Amygdala (tissue), 56 donors: ENCODE results near the gene GXYLT1.
"Not testable (repeated sequence)": the region's sequence is repeated elsewhere in the genome, so short reads cannot be mapped to it uniquely, and the experiment has no call there.

ENCODE experiments used
- DNase-seq, 56 donors: peaks; one replicate each; lab custom pipeline; 2025; lab: John Stamatoyannopoulos, UW

GXYLT1 gene

DNA sequence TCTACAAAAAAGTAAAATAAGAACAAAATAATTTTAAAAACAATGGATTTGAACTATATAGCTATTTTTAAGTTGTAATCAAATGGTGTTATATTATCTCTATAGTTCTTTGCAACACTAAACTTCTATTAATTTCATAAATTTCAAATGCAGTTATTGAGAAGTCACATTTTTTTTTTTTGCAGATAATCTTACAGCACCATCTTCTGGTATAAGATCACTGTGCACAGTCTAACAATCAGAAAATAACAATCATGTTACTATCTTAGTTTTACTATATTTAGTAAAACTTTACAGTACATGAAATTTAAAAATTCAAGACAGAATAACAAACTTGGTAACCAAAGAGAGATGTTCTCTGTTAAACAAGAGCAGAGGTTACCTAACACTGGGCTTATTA lies 40.6 kb downstream of the GXYLT1 start:
- no peak for DNase-seq

DNA sequence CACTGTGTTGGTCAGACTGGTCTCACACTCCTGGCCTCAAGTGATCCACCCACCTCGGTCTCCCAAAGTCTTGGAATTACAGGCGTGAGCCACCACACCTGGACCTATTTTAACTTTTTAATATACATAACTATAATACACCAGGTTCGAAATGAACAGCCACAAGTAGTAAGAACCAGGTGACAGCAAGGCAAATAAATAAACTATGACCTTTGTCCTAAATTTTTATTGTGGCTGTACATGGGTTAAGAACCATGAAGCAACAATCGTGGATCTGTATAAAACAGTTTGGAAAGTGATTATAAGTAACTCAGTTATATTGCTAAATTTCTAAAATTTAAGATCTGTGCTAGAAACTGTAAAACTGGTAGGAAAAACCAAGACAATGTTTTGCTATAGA lies 41.5 kb downstream of the GXYLT1 start:
- no peak for DNase-seq

DNA sequence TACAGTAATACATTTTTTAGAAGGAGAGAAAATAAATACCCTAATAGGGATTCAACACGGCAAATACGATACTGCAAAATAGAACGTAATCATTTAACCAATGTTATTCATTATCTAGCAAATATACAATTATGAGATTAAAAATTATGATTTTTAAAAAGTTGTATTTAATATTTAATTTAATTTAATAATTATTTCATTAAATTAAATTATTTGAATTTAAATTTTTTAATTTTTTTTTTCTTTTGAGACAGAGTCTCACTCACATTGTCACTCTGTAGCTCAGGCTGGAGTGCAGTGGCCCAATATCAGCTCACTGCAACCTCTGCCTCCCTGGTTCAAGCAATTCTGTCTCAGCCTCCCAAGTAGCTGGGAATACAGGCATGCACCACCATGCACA lies 42.0 kb downstream of the GXYLT1 start:
- no peak for DNase-seq

DNA sequence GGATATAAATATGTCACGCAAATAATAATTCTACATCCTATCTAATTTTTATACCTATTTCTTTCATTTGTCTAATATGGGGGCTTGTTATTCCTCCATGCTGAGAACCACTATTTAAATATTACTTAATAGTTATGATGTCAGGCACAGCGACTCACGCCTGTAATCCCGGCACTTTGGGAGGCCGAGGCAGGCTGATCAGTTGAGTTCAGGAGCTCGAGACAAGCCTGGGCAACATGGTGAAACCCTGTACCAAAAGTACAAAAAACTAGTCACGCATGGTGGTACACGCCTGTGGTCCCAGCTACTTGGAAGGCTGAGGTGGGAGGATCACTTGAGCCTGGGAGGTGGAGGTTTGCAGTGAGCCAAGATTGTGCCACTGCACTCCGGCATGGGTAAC lies 45.2 kb downstream of the GXYLT1 start:
- DNase-seq, result no peak

DNA sequence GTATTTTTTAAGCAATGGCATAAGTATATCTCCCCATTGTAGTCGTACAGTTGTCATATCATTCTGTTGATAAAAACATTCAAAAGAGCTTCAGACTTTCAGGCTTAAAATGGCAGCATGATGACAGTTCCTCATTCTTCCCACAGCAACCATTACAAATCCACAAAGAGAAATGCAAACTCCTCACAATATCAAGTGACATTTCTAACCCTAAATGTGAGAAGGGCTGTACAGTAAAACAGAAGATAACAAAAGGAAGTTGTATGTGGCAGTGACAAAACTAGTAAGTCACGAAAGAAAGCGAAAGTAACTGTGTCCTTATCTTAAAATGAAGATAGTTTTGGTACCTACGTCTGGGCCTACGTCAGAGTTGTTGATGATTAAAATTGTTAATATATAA lies 46.7 kb downstream of the GXYLT1 start:
- no peak for DNase-seq

DNA sequence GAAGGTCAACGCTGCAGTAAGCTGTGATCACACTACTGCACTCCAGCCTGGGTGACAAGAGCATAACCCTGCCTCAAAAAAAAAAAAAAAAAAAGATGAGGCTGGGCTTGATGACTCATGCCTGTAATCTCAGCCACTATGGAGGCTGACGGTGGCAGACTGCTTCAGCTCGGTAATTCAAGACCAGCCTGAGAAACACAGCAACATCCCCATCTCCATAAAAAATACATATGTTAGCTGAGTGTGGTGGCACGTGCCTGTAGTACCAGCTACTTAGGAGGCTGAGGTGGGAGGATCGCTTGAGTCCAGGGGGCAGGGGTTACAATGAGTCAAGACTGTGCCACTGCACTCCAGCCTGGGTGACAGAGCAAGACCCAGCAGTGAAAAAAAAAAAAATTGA lies 50.4 kb downstream of the GXYLT1 start:
- DNase-seq, result no peak

DNA sequence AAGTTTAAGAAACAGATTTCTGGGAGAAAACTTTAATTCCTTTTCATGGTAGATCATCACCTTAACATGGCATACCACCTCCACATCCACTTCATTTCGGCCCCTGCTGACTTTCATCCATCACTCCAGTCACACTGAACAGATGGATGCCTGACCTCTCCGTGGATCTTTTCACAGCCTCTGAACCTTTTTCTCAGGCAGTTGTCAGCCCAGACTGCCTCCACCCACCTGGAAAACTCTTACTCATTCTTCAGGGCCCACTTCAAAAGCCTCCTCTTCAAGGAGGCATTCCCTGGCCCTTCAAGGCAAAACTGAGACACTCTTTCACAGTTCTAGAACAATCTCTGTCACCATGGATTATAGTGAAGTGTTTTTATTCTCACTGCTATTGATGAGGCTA lies 52.9 kb downstream of the GXYLT1 start:
- DNase-seq, result no peak

DNA sequence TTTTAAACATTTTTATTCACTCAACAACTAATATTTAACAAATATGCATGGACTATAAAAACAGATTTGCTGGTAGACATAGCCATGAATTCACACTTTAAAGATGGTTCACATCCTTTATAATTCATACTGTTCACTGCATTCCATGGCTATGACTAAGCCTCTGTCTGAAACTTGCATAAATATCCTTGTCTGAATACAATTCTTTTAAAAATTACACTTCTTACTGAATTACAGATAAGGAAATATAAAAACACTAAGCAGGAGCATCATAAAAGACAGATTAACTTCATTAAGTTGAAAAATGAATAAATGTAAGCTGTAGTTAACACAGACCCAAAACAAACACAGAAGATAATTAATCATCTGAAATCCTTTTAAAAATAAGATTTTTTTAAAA lies 53.8 kb downstream of the GXYLT1 start:
- no peak for DNase-seq

DNA sequence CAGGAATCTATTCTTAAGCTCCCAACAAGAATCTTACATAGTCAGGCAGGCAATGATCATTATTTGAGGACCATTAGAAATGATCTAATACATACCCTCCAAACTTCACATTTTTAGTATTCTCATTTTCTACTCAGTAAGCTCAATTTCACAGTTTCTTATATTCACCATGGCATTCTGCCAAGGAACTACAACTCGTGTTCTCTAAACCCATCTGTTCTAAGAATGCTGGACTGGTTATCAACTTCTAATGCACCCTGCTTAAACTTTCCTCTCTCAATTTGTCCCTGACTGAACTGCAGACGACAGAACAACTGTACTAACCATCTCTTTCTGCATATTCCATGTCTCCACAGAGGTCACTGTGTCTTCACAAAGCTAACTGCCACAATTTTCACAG lies 58.6 kb downstream of the GXYLT1 start:
- peak in 2 of 56 donors; percentile 3 to 16 for DNase-seq

DNA sequence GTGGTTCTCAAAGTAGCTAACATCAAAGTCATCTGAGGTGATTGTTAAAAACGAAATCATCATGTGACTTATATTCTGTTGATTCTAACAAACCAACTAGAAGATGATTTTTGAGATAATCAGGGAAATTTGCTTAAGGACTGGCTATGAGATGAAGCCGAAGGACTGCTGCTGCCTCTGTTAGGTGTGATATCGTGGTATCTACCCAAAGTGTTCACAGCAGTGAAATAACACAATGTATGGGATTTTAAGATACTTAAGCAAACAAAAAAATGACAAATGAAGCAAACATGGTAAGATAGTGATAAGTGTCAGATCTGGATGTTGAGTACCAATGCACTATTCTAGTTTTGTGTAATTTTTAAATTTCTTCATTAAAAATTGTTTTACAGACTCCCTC lies 59.1 kb downstream of the GXYLT1 start:
- DNase-seq, result no peak

DNA sequence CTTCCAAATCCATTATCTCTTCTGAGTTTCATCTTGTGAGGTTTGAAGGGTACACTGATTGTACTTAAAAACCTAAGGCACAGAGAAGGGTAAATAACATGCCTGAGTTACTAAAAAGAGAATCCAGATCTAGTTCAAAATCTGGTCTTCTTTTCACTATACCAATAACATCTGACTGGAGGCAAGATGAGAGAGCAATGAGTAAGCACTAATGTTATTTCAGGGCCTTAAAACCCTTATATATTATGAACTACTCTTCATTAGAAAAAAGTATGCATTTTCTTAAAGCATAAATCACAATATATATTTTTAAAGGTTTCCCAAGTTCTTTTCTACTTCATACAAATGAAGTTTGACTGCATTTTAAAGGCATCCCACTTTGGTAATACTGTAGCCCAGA lies 60.2 kb downstream of the GXYLT1 start:
- no peak for DNase-seq

DNA sequence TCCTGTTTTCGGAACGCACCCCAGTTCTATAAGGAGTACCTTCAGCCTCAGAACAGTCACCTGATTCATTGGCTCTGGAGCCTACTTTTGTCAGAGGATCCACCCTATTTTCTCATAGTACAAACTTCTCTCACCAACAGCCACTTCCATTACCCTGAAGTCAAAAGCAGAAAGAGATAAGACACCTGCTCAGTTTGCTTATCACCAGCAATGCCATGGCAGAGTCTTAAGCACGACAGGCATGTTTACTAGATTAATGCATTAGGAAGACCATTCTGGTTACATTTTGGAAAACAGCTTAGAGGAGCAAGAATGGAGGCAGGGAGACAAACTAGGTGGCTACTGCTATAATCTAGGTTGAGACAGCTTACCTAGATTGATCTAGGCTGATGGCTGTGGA lies 67.7 kb downstream of the GXYLT1 start:
- DNase-seq, result no peak

DNA sequence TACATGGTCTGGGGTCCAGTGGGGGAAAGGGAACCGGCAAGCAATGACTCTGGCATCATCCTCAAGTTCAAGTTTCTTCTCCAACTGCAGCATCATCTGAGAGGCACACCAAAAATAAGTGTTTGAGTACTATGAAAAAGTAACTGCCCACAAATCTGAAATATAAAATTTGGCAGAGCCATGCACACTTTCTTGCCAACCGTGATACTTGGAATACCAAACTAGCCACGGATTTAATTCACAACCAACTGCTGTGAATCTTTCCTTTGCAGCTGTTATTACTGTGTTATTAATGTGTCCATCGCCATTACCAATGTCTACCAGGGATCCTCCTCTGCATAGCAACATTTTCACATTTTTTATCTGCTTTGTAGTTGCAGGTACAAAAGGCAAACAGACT lies 74.6 kb downstream of the GXYLT1 start:
- no peak for DNase-seq

DNA sequence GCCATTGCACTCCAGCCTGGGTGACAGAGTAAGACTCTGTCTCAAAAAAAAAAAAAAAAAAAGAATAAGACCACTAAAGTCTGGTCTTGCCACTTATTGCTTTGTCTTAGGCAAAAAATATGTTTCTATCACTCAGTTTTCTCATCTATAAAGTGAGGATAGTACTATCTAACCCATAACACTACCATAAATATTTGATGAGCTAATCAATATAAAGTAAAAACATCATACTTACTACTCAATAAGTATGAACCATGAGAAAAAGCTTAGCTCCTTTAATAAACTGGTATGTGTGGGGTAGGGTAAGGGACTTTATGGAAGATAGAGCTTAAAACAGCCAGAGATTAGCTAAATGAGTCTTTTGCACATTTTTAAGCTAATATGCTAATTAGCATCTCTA lies 85.5 kb downstream of the GXYLT1 start:
- DNase-seq, result no peak

DNA sequence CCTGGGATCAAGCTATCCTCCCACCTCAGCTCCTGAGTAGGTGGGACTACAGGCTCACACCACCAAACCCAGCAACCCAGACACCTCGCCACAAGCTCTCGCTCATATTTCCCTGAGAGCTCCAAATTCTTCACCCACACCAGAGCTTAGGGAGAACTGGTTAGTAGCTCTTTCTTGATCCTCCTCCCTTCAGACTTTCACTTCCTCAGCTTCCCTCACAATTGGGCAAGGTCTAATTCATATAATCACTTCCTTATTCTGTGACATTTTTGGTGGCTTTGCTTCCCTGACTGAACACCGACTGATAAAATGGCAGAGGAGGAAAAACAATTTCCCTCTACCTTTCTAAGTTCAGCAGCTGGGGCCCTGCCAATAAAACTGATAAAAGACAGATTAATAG lies 88.5 kb downstream of the GXYLT1 start:
- DNase-seq, result peak in 1 of 56 donors; percentile 0

DNA sequence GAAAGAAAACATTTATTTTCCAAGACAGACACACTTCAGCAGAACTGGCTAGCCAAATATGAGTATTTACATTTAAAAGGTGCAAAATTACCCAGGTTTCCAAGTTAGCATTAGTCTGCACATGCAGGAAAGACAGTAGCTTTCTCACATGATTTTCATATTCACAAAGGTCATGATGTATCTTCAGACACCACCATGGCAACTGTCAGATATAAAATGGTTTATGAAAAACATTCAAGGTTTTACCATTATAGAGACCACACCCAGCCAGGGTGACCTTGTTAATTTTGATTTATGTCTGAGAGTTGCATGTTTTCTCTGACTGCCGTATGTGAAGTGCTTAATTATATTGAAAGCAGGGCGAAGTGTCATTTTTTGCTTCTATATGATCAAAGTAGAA lies 91.2 kb downstream of the GXYLT1 start:
- no peak for DNase-seq

DNA sequence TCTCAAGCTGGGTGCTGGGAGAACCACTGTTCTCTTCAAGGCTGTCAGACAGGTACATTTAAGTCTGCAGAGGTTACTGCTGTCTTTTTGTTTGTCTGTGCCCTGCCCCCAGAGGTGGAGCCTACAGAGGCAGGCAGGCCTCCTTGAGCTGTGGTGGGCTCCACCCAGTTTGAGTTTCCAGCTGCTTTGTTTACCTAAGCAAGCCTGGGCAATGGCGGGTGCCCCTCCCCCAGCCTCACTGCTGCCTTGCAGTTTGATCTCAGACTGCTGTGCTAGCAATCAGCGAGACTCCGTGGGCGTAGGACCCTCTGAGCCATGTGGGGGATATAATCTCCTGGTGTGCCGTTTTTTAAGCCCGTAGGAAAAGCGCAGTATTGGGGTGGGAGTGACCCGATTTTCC lies 95.7 kb downstream of the GXYLT1 start:
- DNase-seq, result not testable (repeated sequence)

DNA sequence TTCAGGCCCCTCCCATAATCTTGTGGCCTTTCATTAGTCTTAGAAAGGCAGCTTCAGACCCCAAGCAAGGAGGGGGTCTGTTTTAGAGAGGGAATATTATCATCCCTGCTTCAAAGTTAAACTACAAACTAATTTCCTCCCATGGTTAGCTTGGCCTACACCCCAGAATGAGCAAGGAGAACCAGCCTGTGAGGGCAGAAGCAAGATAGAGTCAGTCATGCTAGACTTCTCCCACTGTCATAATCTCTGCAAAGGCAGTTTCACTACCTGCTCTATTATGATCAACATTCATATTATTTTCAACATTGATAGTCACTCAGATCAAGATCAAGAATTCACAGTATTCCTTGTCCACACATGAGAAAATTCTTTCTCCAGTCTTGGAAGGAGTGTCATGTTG lies 105.1 kb downstream of the GXYLT1 start:
- DNase-seq, result no peak

DNA sequence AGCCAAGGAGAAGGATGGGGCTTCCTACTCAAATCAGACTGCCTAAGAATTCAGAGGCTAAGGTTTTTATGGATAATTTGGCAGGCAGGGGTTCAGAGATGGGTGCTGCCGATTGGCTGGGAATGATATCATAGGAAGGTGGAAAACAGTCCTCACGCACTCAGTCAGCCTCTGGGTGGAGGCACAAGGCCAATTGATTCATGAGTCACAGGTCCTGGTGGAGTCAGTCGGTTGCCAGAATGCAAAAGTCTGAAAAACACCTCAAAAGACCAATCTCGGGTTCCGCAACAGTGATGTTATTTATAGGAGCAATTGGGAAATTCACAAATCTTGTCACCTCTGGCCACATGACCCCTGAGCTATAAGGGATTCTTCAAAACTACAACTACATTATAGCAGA lies 105.5 kb downstream of the GXYLT1 start:
- no peak for DNase-seq

DNA sequence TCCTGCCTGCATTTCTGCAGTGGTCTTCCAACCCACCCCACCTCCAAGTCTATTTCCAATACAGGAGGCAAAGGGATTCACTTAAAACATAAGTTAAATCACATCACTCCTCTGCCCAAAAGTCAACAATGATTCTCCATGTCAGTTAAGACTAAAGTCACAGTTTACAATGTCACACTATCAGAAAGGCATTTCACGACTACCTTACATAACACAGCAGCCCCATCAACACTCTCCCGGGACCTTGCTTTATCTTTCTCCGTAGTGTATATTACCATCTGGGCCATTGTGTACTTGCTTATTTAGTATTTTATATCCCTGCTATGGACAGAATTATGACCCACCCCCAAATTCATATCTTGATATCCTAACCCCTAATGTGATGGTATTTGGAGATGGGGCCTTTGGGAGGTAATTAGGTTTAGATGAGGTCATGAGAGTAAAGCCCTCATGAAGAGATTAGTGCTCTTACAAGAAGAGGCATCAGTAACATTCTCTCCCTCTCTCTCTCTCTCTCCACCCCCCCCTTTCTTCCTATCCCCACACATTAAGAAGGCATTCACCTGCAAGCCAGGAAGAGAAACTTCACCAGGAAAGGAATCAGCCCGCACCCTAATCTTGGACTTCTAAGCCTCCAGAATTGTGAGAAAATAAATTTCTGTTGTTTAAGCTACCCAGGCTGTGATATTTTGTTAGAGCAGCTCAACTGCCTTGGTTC lies 112.7 kb downstream of the GXYLT1 start:
- DNase-seq, result no peak
